ENCODE results near the gene ITPKB. TPM values are rescaled to one million over a fixed set of nuclear protein-coding genes. Genes with fewer than 3 reads are reported as not detected.
A peak's percentile ranks its signal among the peaks of the same experiment; 100 is the strongest.
"Not testable (repeated sequence)": the region's sequence is repeated elsewhere in the genome, so short reads cannot be mapped to it uniquely, and the experiment has no call there.

Gene ITPKB
- total RNA-seq, 2 experiments from 2014 or later, result 37.5 to 38.5 TPM

DNA sequence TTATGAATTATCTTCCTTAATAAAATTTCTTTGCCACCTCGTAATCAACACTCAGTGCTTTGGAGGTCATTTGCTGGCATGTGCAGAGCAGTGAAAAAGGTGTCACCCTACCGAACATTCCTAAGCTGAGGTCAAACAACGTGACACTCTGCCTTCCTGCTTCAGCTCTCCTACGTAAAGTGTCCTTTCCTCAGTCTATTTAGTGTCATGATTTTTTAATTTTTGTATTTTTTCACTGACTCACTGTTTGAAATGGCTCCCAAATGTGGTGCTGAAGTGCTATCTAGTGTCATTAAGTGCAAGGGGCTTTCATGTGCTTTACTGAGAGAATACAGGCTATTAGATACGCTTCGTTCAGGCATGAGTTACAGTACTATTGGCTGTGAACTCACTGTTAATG, 37.0 kb upstream of the ITPKB start:
- no peaks in the 10 kb centered on the region for H3K36me3 Mint-ChIP-seq
- POLR2A ChIA-PET, result interaction anchor here (0.7 kb wide), 1 partner anchor 30 kb away, joined by 3 read pairs; no protein-coding TSS in a partner anchor
- no peaks in the 10 kb centered on the region for H3K9me3 Mint-ChIP-seq
- H3K4me3 Mint-ChIP-seq, result no peak overlapping the region
- DNase-seq, result no peak
- intact Hi-C loops (cut with micrococcal nuclease), result no loop called here
- H3K27ac Mint-ChIP-seq, result no peak overlapping the region
- no peaks in the 10 kb centered on the region for H3K27me3 Mint-ChIP-seq
- CTCF ChIA-PET, result no interaction called here
- peaks cover 2% of the 10 kb centered on the region for H3K4me1 Mint-ChIP-seq (ENCODE audit: low read depth)

DNA sequence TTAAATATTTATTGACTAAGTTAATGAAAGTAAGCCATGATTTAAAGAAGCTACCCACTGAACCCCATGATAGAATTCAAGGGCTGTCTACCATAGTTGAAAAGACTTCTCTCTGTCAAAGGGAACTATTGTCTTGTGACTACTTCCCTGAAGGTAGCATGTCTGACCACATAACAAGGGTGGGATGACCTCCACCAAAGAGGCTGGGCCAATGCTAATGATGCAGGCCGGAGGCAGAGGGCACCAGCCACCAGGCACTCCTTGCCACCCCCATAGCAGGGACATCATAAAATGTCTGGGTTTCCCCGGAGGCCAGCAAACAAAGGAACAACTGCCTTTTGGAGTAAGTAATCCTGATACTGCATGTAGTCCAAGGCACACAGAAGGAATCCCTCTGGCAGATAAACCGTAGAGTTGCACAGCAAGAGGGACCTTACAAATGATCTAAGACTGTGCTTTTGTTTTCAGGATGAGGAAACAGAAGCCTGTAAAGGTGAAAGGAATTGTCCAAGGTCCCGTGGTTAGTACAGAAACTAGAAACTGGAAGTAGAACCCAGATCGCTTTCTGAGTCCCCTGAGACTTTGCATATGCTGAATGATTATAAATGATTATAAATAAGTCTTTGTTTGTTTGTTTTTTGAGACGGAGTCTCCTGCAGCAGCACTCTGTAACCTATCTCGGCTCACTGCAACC, 33.5 kb upstream of the ITPKB start:
- no peaks in the 10 kb centered on the region for H3K27me3 Mint-ChIP-seq
- H3K9me3 Mint-ChIP-seq, result no peaks in the 10 kb centered on the region
- ChIA-PET POLR2A (no interaction called here), CTCF (no interaction called here)
- no peaks in the 10 kb centered on the region for H3K36me3 Mint-ChIP-seq
- intact Hi-C loops (cut with micrococcal nuclease), result no loop called here
- H3K27ac Mint-ChIP-seq, result no peak overlapping the region
- H3K4me1 Mint-ChIP-seq (ENCODE audit: low read depth), result peaks cover 2% of the 10 kb centered on the region
- H3K4me3 Mint-ChIP-seq, result no peak overlapping the region
- DNase-seq, result no peak

DNA sequence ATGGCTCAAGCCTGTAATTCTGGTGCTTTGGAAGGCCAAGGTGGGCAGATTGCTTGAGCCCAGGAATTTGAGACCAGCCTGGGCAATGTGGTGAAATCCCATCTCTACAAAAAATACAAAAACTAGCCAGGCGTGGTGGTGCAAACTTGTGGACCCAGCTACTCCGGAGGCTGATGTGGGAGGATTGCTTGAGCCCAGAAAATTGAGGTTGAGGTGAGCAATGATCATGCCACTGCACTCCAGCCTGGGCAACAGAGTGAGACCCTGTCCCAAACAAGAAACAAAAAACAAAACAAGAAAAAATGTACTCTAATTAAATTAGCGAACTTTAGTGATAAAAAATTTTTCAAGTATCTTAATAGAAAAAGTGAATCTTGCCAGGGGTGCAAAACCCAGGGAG, 28.1 kb upstream of the ITPKB start:
- DNase-seq; H3K4me3 Mint-ChIP-seq; H3K9me3 Mint-ChIP-seq; CTCF ChIA-PET; H3K27me3 Mint-ChIP-seq; intact Hi-C loops (cut with micrococcal nuclease); H3K36me3 Mint-ChIP-seq; POLR2A ChIA-PET; H3K27ac Mint-ChIP-seq: not testable (repeated sequence)
- peaks cover 24% of the 10 kb centered on the region for H3K4me1 Mint-ChIP-seq (ENCODE audit: low read depth)

DNA sequence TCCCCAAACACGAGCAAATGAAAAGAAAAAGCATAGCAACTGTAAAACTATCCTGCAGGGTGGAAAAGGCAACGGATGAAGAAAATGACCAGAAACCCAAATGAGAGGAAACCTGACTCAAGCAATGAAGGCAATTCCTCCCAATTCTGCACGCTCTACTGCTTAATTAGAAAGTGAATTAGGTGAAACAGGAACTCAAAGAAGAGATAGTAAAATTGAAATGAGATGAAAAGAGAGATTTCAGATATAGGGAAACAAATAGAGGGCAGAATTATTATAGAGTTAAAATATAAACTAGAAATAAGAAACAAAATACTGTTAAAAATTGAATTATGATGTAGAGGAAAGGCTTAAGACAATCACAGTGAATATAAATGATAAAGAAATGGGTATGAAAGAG, 27.5 kb upstream of the ITPKB start:
- intact Hi-C loops (cut with micrococcal nuclease), result no loop called here
- ChIA-PET POLR2A (no interaction called here), CTCF (no interaction called here)
- Mint-ChIP-seq H3K4me1 (ENCODE audit: low read depth) (peaks cover 29% of the 10 kb centered on the region), H3K27me3 (no peaks in the 10 kb centered on the region), H3K36me3 (no peaks in the 10 kb centered on the region), H3K9me3 (peaks cover 2% of the 10 kb centered on the region), H3K27ac (no peak overlapping the region), H3K4me3 (no peak overlapping the region)
- DNase-seq, result no peak

DNA sequence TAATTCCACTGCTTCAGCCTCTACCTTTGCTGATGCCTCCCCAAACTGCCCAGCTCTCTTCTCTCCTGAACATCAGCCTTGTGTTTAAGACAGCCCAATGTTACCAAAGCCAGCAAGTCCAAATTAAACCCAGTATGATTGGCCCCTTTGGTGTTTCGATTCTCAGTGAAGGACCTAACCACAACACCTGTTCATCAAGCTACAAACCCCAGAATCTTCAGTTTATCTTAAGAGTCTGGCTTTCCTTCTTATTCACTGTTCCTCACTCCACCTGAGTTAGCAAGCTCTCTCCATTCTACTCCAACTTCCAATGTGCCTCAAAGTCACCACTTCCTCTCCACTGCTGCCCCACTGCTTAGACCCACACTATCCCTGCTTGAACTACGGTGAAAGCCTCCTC, 25.5 kb upstream of the ITPKB start:
- Mint-ChIP-seq H3K36me3 (no peaks in the 10 kb centered on the region), H3K9me3 (peaks cover 2% of the 10 kb centered on the region), H3K27me3 (no peaks in the 10 kb centered on the region), H3K27ac (peak overlapping the region; percentile 15), H3K4me1 (ENCODE audit: low read depth) (peaks cover 32% of the 10 kb centered on the region), H3K4me3 (no peak overlapping the region)
- POLR2A ChIA-PET, result no interaction called here
- CTCF ChIA-PET, result interaction anchor here (0.7 to 0.8 kb wide), 2 partner anchors 15 to 138 kb away, joined by 3 read pairs; no protein-coding TSS in a partner anchor
- intact Hi-C loops (cut with micrococcal nuclease), result loop anchor here (1.0 kb wide), 1 partner anchor 9 kb away; no protein-coding TSS in a partner anchor
- DNase-seq, result no peak

DNA sequence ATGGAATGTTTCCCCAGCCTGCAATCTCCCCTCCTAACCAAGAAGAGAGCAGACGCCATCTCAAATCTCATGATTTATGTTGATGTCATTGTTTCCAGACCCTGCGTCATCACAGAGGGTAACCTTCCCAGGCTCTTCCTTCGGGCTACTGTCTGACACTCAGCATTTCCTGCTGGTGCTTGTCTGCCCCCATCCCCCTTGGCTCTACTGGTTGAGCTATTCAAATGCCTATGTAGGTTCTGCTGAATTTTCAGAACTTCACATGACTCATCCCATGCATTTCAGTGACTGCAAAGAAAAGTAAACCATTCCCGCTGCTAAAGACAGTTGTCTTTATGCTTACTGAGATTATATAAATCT, 24.8 kb upstream of the ITPKB start:
- Mint-ChIP-seq H3K27ac (peak overlapping the region; percentile 33), H3K4me3 (no peak overlapping the region), H3K27me3 (no peaks in the 10 kb centered on the region), H3K9me3 (peaks cover 2% of the 10 kb centered on the region), H3K4me1 (ENCODE audit: low read depth) (peaks cover 32% of the 10 kb centered on the region), H3K36me3 (no peaks in the 10 kb centered on the region)
- ChIA-PET CTCF (no interaction called here), POLR2A (interaction anchor here (1.0 kb wide), 1 partner anchor 76 kb away, joined by 6 read pairs; no protein-coding TSS in a partner anchor)
- DNase-seq, result peak; percentile 60
- intact Hi-C loops (cut with micrococcal nuclease), result loop anchor here (1.0 kb wide), 1 partner anchor 9 kb away; no protein-coding TSS in a partner anchor

DNA sequence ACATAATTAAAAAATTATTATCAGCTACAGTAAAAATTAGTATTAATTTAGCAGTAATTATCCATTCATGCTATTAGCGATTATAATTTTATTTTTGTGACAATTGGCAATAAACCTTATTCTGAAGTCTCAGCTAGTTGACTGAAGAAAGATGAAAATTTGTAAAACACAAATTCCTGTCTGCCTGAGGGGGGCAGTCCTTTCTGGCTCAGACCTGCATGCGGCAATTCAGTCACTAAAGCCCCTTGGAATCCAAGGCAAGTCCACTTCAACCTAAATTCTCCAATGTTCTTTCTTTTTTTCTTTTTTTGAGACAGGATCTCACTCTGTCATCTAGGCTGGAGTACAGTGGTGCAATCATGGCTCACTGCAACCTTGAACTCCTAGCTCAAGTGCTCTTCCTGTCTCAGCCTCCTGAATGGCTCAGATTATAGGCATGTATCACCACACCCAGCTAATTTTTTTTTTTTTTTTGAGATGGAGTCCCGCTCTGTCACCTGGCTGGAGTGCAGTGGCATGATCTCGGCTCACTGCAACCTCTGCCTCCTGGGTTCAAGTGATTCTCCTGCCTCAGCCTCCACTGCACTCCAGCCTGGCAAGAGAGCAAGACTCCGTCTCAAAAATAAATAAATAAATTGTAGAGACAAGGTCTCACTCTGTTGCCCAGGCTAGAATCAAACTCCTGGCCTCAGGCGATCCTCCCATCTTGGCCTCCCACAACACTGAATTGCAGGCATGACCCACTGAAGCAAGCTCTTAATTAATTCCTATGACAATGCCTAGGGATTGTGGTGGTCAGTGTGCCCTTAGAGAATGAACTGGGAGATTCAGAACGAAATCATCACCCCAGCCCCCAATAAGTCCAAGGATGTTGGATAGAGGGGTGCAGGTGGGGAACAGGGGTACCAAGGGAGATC, 24.2 kb upstream of the ITPKB start:
- DNase-seq, result no peak
- intact Hi-C loops (cut with micrococcal nuclease), result no loop called here
- Mint-ChIP-seq H3K36me3 (no peaks in the 10 kb centered on the region), H3K4me3 (no peak overlapping the region), H3K9me3 (peaks cover 2% of the 10 kb centered on the region), H3K27ac (peak overlapping the region; percentile 33), H3K27me3 (no peaks in the 10 kb centered on the region), H3K4me1 (ENCODE audit: low read depth) (peaks cover 32% of the 10 kb centered on the region)
- ChIA-PET CTCF (no interaction called here), POLR2A (interaction anchor here (1.0 kb wide), 1 partner anchor 76 kb away, joined by 6 read pairs; no protein-coding TSS in a partner anchor)

DNA sequence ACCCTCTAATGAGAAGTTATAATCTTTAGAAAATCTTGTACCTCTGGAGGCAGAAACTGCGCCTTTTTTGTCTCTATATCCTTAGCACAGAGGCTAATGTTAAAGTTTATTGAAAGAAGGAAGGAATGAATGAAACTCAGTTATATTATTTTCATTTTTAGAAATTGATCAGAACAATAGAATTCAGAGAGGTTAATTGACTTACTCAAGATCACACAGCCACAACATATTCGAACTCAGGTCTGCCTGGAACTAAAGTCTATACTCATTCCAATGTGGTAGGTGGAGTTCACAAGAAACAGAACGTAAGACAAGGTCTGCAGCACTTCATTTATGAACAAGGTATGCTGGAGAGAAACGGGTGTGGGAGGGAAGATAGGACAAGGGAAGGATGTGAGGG, 23.0 kb upstream of the ITPKB start:
- POLR2A ChIA-PET, result no interaction called here
- Mint-ChIP-seq H3K36me3 (no peaks in the 10 kb centered on the region), H3K4me3 (no peak overlapping the region), H3K27me3 (no peaks in the 10 kb centered on the region), H3K9me3 (peaks cover 2% of the 10 kb centered on the region), H3K4me1 (ENCODE audit: low read depth) (peaks cover 32% of the 10 kb centered on the region), H3K27ac (no peak overlapping the region)
- CTCF ChIA-PET, result no interaction called here
- DNase-seq, result no peak
- intact Hi-C loops (cut with micrococcal nuclease), result no loop called here

DNA sequence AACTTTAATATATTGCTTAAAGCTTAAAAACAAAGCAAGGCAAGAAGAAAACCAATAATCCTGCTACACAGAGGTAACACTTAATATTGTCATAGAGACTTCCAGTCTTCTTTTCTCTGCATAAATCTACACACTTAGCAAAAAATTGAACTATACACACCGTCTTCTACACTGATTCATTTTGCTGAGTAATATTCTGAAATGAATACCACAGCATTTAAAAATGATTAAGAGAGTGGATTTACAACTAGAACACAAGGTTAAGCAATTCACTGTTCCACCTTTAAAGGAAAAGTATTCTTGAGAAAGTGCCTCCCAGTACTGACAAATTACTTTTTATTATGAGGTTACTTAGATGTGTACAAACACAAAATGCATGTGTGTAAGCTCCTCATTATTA, 22.2 kb upstream of the ITPKB start:
- peaks cover 2% of the 10 kb centered on the region for H3K9me3 Mint-ChIP-seq
- no peaks in the 10 kb centered on the region for H3K36me3 Mint-ChIP-seq
- DNase-seq, result no peak
- peaks cover 32% of the 10 kb centered on the region for H3K4me1 Mint-ChIP-seq (ENCODE audit: low read depth)
- intact Hi-C loops (cut with micrococcal nuclease), result no loop called here
- no peaks in the 10 kb centered on the region for H3K27me3 Mint-ChIP-seq
- no peak overlapping the region for H3K27ac Mint-ChIP-seq
- CTCF ChIA-PET, result no interaction called here
- POLR2A ChIA-PET, result interaction anchor here (0.5 kb wide), 1 partner anchor 109 kb away, joined by 8 read pairs; the partner anchor contains the start of gene PSEN2
- no peak overlapping the region for H3K4me3 Mint-ChIP-seq

DNA sequence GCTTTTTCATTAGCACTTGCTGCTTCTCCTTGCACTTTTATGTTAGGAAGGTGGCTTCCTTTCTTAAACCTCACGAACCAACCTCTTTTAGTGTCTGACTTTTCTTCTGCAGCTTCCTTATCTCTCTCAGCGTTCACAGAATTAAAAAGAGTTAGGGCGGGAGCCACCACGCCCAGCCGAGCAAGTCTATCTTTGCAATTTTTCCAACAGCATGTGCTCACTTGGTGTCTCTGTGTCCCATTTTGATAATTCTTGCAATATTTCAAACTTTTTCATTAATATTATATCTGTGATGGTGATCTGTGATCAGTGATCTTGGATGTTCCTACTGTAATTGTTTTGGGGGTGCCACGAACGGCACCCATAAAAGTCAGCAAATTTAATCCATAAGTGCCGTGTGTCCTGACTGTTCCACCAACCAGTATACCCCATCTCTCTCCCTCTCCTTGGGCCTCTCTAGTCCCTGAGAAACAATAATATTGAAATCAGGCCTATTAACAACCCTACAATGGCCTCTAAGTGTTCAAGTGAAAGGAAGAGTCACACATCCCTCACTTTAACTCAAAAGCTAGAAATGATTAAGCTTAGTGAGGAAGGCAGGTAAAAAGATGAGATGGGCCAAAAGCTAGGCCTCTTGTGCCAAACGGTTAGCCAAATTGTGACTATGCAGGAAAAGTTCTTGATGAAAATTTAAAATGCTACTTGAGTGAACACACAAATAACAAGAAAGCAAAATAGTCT, 15.9 kb upstream of the ITPKB start:
- DNase-seq, result no peak
- no peaks in the 10 kb centered on the region for H3K36me3 Mint-ChIP-seq
- peaks cover 19% of the 10 kb centered on the region for H3K4me1 Mint-ChIP-seq (ENCODE audit: low read depth)
- H3K9me3 Mint-ChIP-seq, result no peaks in the 10 kb centered on the region
- no peak overlapping the region for H3K4me3 Mint-ChIP-seq
- no peaks in the 10 kb centered on the region for H3K27me3 Mint-ChIP-seq
- intact Hi-C loops (cut with micrococcal nuclease), result loop anchor here (1.0 kb wide), 1 partner anchor 9 kb away; no protein-coding TSS in a partner anchor
- ChIA-PET CTCF (no interaction called here), POLR2A (interaction anchor here (1.1 kb wide), 1 partner anchor 22 kb away, joined by 3 read pairs; no protein-coding TSS in a partner anchor)
- peak overlapping the region; percentile 65 for H3K27ac Mint-ChIP-seq

DNA sequence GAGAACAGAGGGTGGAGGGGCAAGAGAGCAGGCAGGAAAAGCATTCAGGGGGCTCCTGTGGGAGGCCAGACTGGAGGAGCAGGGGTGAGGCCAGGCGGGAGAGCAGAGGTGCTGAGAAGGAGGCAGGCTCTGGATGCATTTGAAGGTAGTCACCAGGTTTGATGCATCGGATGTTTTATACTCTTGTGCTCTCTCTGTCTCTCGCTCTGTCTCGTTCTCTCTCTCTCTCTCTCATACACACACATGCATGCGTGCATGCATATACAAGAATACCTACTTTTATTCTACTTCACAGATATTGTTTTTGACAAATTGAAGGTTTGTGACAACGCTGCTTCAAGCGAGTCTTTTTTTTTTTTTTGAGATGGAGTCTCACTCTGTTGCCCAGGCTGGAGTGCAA, 15.0 kb upstream of the ITPKB start:
- no peaks in the 10 kb centered on the region for H3K9me3 Mint-ChIP-seq
- H3K4me3 Mint-ChIP-seq, result no peak overlapping the region
- no peaks in the 10 kb centered on the region for H3K27me3 Mint-ChIP-seq
- ChIA-PET CTCF (no interaction called here), POLR2A (no interaction called here)
- no peaks in the 10 kb centered on the region for H3K36me3 Mint-ChIP-seq
- H3K27ac Mint-ChIP-seq, result no peak overlapping the region
- peaks cover 19% of the 10 kb centered on the region for H3K4me1 Mint-ChIP-seq (ENCODE audit: low read depth)
- DNase-seq, result no peak
- intact Hi-C loops (cut with micrococcal nuclease), result no loop called here

DNA sequence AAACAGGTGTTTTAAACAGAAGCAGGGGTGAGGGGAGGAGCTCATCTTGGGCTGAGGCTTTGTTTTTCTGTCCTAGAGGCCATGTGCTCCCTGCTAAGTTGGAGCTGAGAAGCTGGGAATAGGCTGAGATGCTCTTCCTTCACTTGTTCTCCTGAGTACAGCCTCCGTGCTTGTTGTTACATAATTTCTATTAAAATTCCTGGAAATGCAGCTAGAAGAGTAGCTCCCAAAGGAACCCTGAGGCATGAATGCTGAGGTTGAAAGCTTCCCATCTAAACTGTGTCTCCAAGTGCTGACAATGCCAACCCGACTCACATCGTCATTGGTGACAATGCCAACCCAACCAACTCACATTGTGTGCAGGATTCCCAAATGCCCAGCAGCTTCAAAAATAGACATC, 12.6 kb upstream of the ITPKB start:
- no peaks in the 10 kb centered on the region for H3K9me3 Mint-ChIP-seq
- intact Hi-C loops (cut with micrococcal nuclease), result no loop called here
- CTCF ChIA-PET, result interaction anchor here (0.8 kb wide), 1 partner anchor 77 kb away, joined by 3 read pairs; no protein-coding TSS in a partner anchor
- H3K4me3 Mint-ChIP-seq, result no peak overlapping the region
- H3K4me1 Mint-ChIP-seq (ENCODE audit: low read depth), result peaks cover 20% of the 10 kb centered on the region
- H3K36me3 Mint-ChIP-seq, result no peaks in the 10 kb centered on the region
- DNase-seq, result no peak
- H3K27me3 Mint-ChIP-seq, result no peaks in the 10 kb centered on the region
- H3K27ac Mint-ChIP-seq, result no peak overlapping the region
- POLR2A ChIA-PET, result interaction anchor here (0.6 kb wide), 1 partner anchor 326 kb away, joined by 3 read pairs; no protein-coding TSS in a partner anchor

Measured in activated CD4-positive, alpha-beta memory T cell treated with anti-CD3 and anti-CD28 coated beads for 36 hours (primary cell).